Ovary (tissue), 9 donors: ENCODE results near the gene SPATA16. TPM values are rescaled to one million over a fixed set of nuclear protein-coding genes. Genes with fewer than 3 reads are reported as not detected.

Experiments used
- DNase-seq, 5 donors: peaks; one replicate each; pipeline ENCODE4 v3.0.0-alpha.2; 2019 to 2020
- H3K27ac ChIP-seq, 2 donors: fragments of 200-600 bp; one replicate each; pipeline versions ENCODE4 v1.5.1 to v1.8.0; 2019 to 2022
- H3K27me3 ChIP-seq: fragments of 200-600 bp; one replicate; pipeline ENCODE4 v1.8.0; 2022
- H3K36me3 ChIP-seq: fragments of 200-600 bp; sonication (generic); one replicate; pipeline ENCODE4 v1.5.1; 2019
- H3K4me1 ChIP-seq: one replicate; pipeline ENCODE4 v1.8.1; 2013; ENCODE audit warnings: mild to moderate bottlenecking, moderate library complexity; ENCODE audit not compliant: insufficient read depth
- H3K4me3 ChIP-seq: fragments of 200-600 bp; sonication (generic); one replicate; pipeline ENCODE4 v1.5.1; 2017
- H3K9me3 ChIP-seq, 2 donors: fragments of 200-600 bp in 1 of 2; sonication (generic) in 1 of 2; one replicate each; pipeline versions ENCODE4 v1.5.1 to v1.8.1; 2013 to 2019; ENCODE audit warnings: mild to moderate bottlenecking in 1 of 2, moderate library complexity in 1 of 2
- CTCF ChIP-seq, 3 donors: fragments of 450-650 bp in 2 of 3; fragments of 200-600 bp in 1 of 3; IDR thresholded peaks; one replicate each; pipeline versions ENCODE4 v1.5.1 to v1.8.0; 2016 to 2022; ENCODE audit warnings: antibody characterized with exemption in 3 of 3, mild to moderate bottlenecking in 1 of 3
- EP300 ChIP-seq: sonication (generic); formaldehyde crosslinking; IDR thresholded peaks from one replicate; pipeline ENCODE4 v1.6.1; 2017; ENCODE audit warnings: antibody characterized with exemption
- POLR2A ChIP-seq: fragments of 450-650 bp; IDR thresholded peaks from one replicate; pipeline ENCODE4 v1.6.1; 2017; ENCODE audit warnings: antibody characterized with exemption, mild to moderate bottlenecking, moderate library complexity
- WGBS, 3 donors: extraction: QIAGEN DNeasy Blood & Tissue Kit in 1 of 3; methylation state at CpG; one replicate each; pipeline versions ENCODE4 v1.1.5 to v1.1.7; 2013 to 2017; 5-methylcytosine and 5-hydroxymethylcytosine counted together
- intact Hi-C, 4 donors: fragments of 100-400 bp; cut with DNase I; formaldehyde crosslinking; loops; one replicate each; pipeline versions ENCODE4 v1.11.0 to v1.15.1; 2022 to 2023
- polyA plus RNA-seq, 2 donors: library from polyadenylated mRNA; stranded (reverse); fragments of 200-250 nt in 1 of 2; fragments of 350-450 nt in 1 of 2; fragmentation: Illumina TruSeq in 1 of 2; extraction: RNeasy Lipid Tissue Mini Kit (QIAGEN cat#74804) in 1 of 2; gene quantifications; one replicate each; pipeline ENCODE4 v1.2.3, GENCODE V29; 2013 to 2014
- total RNA-seq, 7 donors: library from RNA; depleted of rRNA in 2 of 7; stranded (reverse); fragments of >200 nt in 2 of 7; fragmentation: NEBNext Ultra II Directional in 3 of 7; extraction: Animal tissue kit (Norgen Biotek cat#: 25700) in 3 of 7; gene quantifications; one replicate each; pipeline versions ENCODE4 v1.1.0 to v1.2.4, GENCODE V29; 2016 to 2023
- donor health status: DM: no; HTN: no; CAD: no; lungs with moderate emphysema.
- donor health status: DM: no; HTN: no; CAD: no.
- donor health status: Bipolar disorder and iron deficiency.
- donor health status: DM: yes; HTN: yes; CAD: no.
- donor health status: DM: no; HTN: no; CAD: no.
- donor health status: DM: yes; HTN: yes; CAD: no.

SPATA16 gene
- total and polyA plus RNA-seq, 9 donors, result not detected

- no peak for DNase-seq
- no peaks in the 10 kb centered on the region for H3K4me1 ChIP-seq
- H3K36me3 ChIP-seq, result no peaks in the 10 kb centered on the region
- H3K27me3 ChIP-seq, result no peaks in the 10 kb centered on the region
- H3K9me3 ChIP-seq, result no peaks in the 10 kb centered on the region
- TF ChIP-seq POLR2A (no peak), CTCF (IDR thresholded peaks at IDR 0.05) (no peak), EP300 (no peak)
- H3K4me3 ChIP-seq, result no peak overlapping the region
- 36 to 67% (median 39%) methylated on average over 2 of the region's 2 CpGs for WGBS, 3 donors
- intact Hi-C loops, result no loop called here
- H3K27ac ChIP-seq, result no peak overlapping the region
These were observed 189.5 kb downstream of the SPATA16 start for GRCh38 chr3:172951511-172951910.

GRCh38 chr3:172946061-172946460 is 195.0 kb downstream of the SPATA16 start:
- 86 to 89% (median 87%) methylated on average over 2 of the region's 2 CpGs for WGBS, 3 donors
- no peak for TF ChIP-seq POLR2A
- TF ChIP-seq EP300, result no peak
- TF ChIP-seq CTCF (IDR thresholded peaks at IDR 0.05), result no peak
- Histone ChIP-seq H3K36me3 (no peaks in the 10 kb centered on the region), H3K4me3 (no peak overlapping the region), H3K27me3 (no peaks in the 10 kb centered on the region), H3K4me1 (no peaks in the 10 kb centered on the region), H3K27ac (no peak overlapping the region), H3K9me3 (no peaks in the 10 kb centered on the region)
- DNase-seq, result no peak
- intact Hi-C loops, result no loop called here

- Histone ChIP-seq H3K27ac (no peak overlapping the region), H3K4me3 (no peak overlapping the region), H3K27me3 (no peaks in the 10 kb centered on the region), H3K9me3 (no peaks in the 10 kb centered on the region), H3K36me3 (no peaks in the 10 kb centered on the region), H3K4me1 (no peaks in the 10 kb centered on the region)
- WGBS, 3 donors, result 86 to 93% (median 88%) methylated on average over 2 of the region's 2 CpGs
- intact Hi-C loops, result no loop called here
- no peak for TF ChIP-seq EP300
- no peak for TF ChIP-seq CTCF (IDR thresholded peaks at IDR 0.05)
- TF ChIP-seq POLR2A, result no peak
- no peak for DNase-seq
These were observed 201.3 kb downstream of the SPATA16 start for GRCh38 chr3:172939651-172940293.

GRCh38 chr3:172938788-172939187 is 202.2 kb downstream of the SPATA16 start:
- no peak for TF ChIP-seq EP300
- TF ChIP-seq CTCF (IDR thresholded peaks at IDR 0.05), result no peak
- TF ChIP-seq POLR2A, result no peak
- Histone ChIP-seq H3K27me3 (no peaks in the 10 kb centered on the region), H3K4me3 (no peak overlapping the region), H3K27ac (no peak overlapping the region), H3K9me3 (no peaks in the 10 kb centered on the region), H3K4me1 (no peaks in the 10 kb centered on the region), H3K36me3 (no peaks in the 10 kb centered on the region)
- intact Hi-C loops, result no loop called here
- WGBS, 3 donors, result 61 to 69% (median 63%) methylated on average over 4 of the region's 4 CpGs
- no peak for DNase-seq
